Measurements from ENCODE around the gene ROBO1.

ROBO1 gene

DNA sequence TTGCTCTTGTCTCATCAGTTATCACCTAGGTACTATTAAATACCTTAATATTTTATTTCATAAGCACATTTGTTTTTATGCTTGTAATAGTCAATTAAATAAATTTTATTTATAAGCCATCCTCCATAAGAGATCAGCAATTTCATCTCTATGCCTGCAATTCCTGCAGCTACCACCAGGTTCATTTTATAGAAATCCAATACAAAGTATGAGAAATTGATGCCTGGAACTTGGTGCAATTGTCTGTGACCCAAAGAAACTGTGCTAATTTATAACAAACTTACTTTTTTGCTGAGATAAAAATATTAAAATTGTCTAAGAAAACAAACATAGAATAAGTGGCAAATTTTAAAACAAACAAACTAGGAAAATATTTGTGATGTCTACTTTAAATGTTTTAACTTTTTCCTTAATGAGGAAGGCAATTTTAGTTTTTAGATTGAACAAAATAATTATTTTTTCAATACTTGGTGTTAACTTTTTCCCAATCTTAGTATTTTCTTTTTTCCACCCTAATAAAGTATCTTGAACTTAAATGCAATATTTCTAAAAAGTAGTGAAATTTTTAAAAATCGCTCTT, 1026.6 kb downstream of the ROBO1 start:
- H2AFZ ChIP-seq (ENCODE audit: low read length): no peak overlapping the region
- peak; percentile 56 for TF ChIP-seq CTCF (IDR thresholded peaks at IDR 0.05; ENCODE audit: low read length)
- no peak for TF ChIP-seq EZH2 (optimal IDR thresholded peaks at IDR 0.05; ENCODE audit: low read depth, low read length)
- no peak for TF ChIP-seq EZH2phosphoT487 (IDR thresholded peaks at IDR 0.05; ENCODE audit: low read length)
- no peak for DNase-seq

DNA sequence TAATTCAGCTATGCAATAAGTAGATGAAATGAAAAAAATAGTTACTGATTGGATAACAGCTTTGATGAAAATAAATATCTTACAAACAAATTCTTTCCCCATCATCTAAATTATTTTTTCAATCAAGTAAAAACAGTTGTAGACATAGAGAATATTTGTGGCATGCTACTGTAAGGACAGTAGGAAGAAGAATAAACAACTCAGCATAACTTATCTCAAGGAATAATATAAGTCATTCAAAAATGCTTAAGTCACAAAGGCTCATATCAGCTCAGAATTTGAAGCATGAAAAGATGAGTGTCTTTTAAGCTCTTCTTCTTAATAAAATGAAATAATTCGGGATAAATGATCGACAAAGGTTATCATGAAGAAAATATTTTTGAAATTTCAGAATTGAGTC, 1029.0 kb downstream of the ROBO1 start:
- DNase-seq: no peak
- Histone ChIP-seq H3K4me2 (ENCODE audit: low read depth, low read length) (no peak overlapping the region), H3K36me3 (replicated peaks; ENCODE audit: insufficient read depth, low read length) (no peaks in the 10 kb centered on the region), H4K20me1 (ENCODE audit: insufficient read depth, low read length) (no peaks in the 10 kb centered on the region), H3K4me1 (ENCODE audit: low read length) (no peaks in the 10 kb centered on the region), H3K9me2 (replicated peaks; ENCODE audit: insufficient read depth, low read length) (no peaks in the 10 kb centered on the region), H3F3A (ENCODE audit: insufficient read depth, low read length) (no peaks in the 10 kb centered on the region), H3K9me3 (replicated peaks; ENCODE audit: insufficient read depth, low read length) (no peaks in the 10 kb centered on the region), H3K27ac (ENCODE audit: low read length) (no peak overlapping the region), H3K79me2 (ENCODE audit: low read length) (no peaks in the 10 kb centered on the region), H3K4me3 (ENCODE audit: low read length) (no peak overlapping the region), H2AFZ (ENCODE audit: low read length) (no peak overlapping the region), H3K9ac (ENCODE audit: low read length) (no peak overlapping the region), H3K27me3 (replicated peaks; ENCODE audit: insufficient read depth, low read length) (no peaks in the 10 kb centered on the region)
- TF ChIP-seq EZH2 (optimal IDR thresholded peaks at IDR 0.05; ENCODE audit: low read depth, low read length) (no peak), EZH2phosphoT487 (IDR thresholded peaks at IDR 0.05; ENCODE audit: low read length) (no peak), CTCF (IDR thresholded peaks at IDR 0.05; ENCODE audit: low read length) (no peak)

More for the DNA sequence above, 1026.6 kb downstream of the ROBO1 start:
- H3K9ac ChIP-seq (ENCODE audit: low read length): no peak overlapping the region
- H3K4me3 ChIP-seq (ENCODE audit: low read length): no peak overlapping the region
- H3K9me2 ChIP-seq (replicated peaks; ENCODE audit: insufficient read depth, low read length): no peaks in the 10 kb centered on the region
- no peaks in the 10 kb centered on the region for H3K4me1 ChIP-seq (ENCODE audit: low read length)
- no peaks in the 10 kb centered on the region for H3K27me3 ChIP-seq (replicated peaks; ENCODE audit: insufficient read depth, low read length)
- H3F3A ChIP-seq (ENCODE audit: insufficient read depth, low read length): no peaks in the 10 kb centered on the region
- no peaks in the 10 kb centered on the region for H3K9me3 ChIP-seq (replicated peaks; ENCODE audit: insufficient read depth, low read length)
- H3K36me3 ChIP-seq (replicated peaks; ENCODE audit: insufficient read depth, low read length): no peaks in the 10 kb centered on the region
- H3K27ac ChIP-seq (ENCODE audit: low read length): no peak overlapping the region
- H4K20me1 ChIP-seq (ENCODE audit: insufficient read depth, low read length): no peaks in the 10 kb centered on the region
- no peaks in the 10 kb centered on the region for H3K79me2 ChIP-seq (ENCODE audit: low read length)
- H3K4me2 ChIP-seq (ENCODE audit: low read depth, low read length): no peak overlapping the region

GRCh38 chr3:78737988-78738387, 1029.8 kb downstream of the ROBO1 start:
- Histone ChIP-seq H3K9ac (ENCODE audit: low read length) (no peak overlapping the region), H3K79me2 (ENCODE audit: low read length) (no peaks in the 10 kb centered on the region), H4K20me1 (ENCODE audit: insufficient read depth, low read length) (no peaks in the 10 kb centered on the region), H3K9me2 (replicated peaks; ENCODE audit: insufficient read depth, low read length) (no peaks in the 10 kb centered on the region), H3K36me3 (replicated peaks; ENCODE audit: insufficient read depth, low read length) (no peaks in the 10 kb centered on the region), H3K4me1 (ENCODE audit: low read length) (no peaks in the 10 kb centered on the region), H3K4me3 (ENCODE audit: low read length) (no peak overlapping the region), H2AFZ (ENCODE audit: low read length) (no peak overlapping the region), H3K27me3 (replicated peaks; ENCODE audit: insufficient read depth, low read length) (no peaks in the 10 kb centered on the region), H3K9me3 (replicated peaks; ENCODE audit: insufficient read depth, low read length) (no peaks in the 10 kb centered on the region), H3K4me2 (ENCODE audit: low read depth, low read length) (no peak overlapping the region), H3F3A (ENCODE audit: insufficient read depth, low read length) (no peaks in the 10 kb centered on the region), H3K27ac (ENCODE audit: low read length) (no peak overlapping the region)
- TF ChIP-seq EZH2 (optimal IDR thresholded peaks at IDR 0.05; ENCODE audit: low read depth, low read length) (no peak), EZH2phosphoT487 (IDR thresholded peaks at IDR 0.05; ENCODE audit: low read length) (no peak), CTCF (IDR thresholded peaks at IDR 0.05; ENCODE audit: low read length) (no peak)
- no peak for DNase-seq

Measured in MM.1S (cell line).